Stimulated activated naive B cell treated with anti-CD40 and anti-IgM and Interleukin-4, amounts not matched to agents 10 μg/mL and 1 μg/mL and 100 μg/mL, for 72 hours (primary cell): Measurements from ENCODE around the gene GTF2H1.
"Not testable (repeated sequence)": the region's sequence is repeated elsewhere in the genome, so short reads cannot be mapped to it uniquely, and the experiment has no call there.

Source experiments
- ATAC-seq, 2 donors: fragments of 150-1000 bp; cut with Tn5 transposase; replicated peaks; 2 replicates each; pipeline ENCODE4 v1.10.0; 2021; ENCODE audit warnings: moderate library complexity in 1 of 2
- DNase-seq: peaks from one replicate; pipeline ENCODE4 v3.0.0; 2021
- H3K27ac Mint-ChIP-seq: one replicate; pipeline ENCODE4 v1.8.0; 2022; ENCODE audit warnings: mild to moderate bottlenecking, mixed read lengths
- H3K27me3 Mint-ChIP-seq, 2 donors: one replicate each; pipeline ENCODE4 v1.8.0; 2022; ENCODE audit warnings: mixed read lengths in 2 of 2
- H3K36me3 Mint-ChIP-seq, 2 donors: one replicate each; pipeline ENCODE4 v1.8.0; 2022; ENCODE audit warnings: mixed read lengths in 2 of 2, mild to moderate bottlenecking in 1 of 2
- H3K4me1 Mint-ChIP-seq, 2 donors: one replicate each; pipeline ENCODE4 v1.8.0; 2022; ENCODE audit warnings: mixed read lengths in 2 of 2, mild to moderate bottlenecking in 1 of 2
- H3K4me3 Mint-ChIP-seq, 2 donors: one replicate each; pipeline ENCODE4 v1.8.0; 2022; ENCODE audit warnings: mild to moderate bottlenecking in 2 of 2, mixed read lengths in 2 of 2, moderate library complexity in 1 of 2
- H3K9me3 Mint-ChIP-seq, 2 donors: one replicate each; pipeline ENCODE4 v1.8.0; 2022; ENCODE audit warnings: mixed read lengths in 2 of 2, mild to moderate bottlenecking in 1 of 2

The GTF2H1 gene

GRCh38 chr11:18310800-18311340, 11.5 kb upstream of the GTF2H1 start:
- no peak for DNase-seq
- H3K27me3 Mint-ChIP-seq = no peaks in the 10 kb centered on the region
- peak overlapping the region; percentile 90 for H3K27ac Mint-ChIP-seq
- no peaks in the 10 kb centered on the region for H3K9me3 Mint-ChIP-seq
- H3K4me3 Mint-ChIP-seq = peak overlapping the region; percentile 29 to 59
- peaks cover 22 to 29% of the 10 kb centered on the region in 2 donors for H3K4me1 Mint-ChIP-seq
- peaks cover 35 to 44% of the 10 kb centered on the region in 2 donors for H3K36me3 Mint-ChIP-seq
- peak; percentile 89 to 92 for ATAC-seq

- Mint-ChIP-seq H3K4me1 (peaks cover 23 to 29% of the 10 kb centered on the region in 2 donors), H3K36me3 (peaks cover 24 to 37% of the 10 kb centered on the region in 2 donors), H3K27ac (peak overlapping the region; percentile 31), H3K4me3 (peak overlapping the region in 1 of 2 donors; percentile 35), H3K9me3 (no peaks in the 10 kb centered on the region), H3K27me3 (no peaks in the 10 kb centered on the region)
- ATAC-seq = no peak
- no peak for DNase-seq
Measured at GRCh38 chr11:18312012-18312411, 10.4 kb upstream of the GTF2H1 start.

DNA sequence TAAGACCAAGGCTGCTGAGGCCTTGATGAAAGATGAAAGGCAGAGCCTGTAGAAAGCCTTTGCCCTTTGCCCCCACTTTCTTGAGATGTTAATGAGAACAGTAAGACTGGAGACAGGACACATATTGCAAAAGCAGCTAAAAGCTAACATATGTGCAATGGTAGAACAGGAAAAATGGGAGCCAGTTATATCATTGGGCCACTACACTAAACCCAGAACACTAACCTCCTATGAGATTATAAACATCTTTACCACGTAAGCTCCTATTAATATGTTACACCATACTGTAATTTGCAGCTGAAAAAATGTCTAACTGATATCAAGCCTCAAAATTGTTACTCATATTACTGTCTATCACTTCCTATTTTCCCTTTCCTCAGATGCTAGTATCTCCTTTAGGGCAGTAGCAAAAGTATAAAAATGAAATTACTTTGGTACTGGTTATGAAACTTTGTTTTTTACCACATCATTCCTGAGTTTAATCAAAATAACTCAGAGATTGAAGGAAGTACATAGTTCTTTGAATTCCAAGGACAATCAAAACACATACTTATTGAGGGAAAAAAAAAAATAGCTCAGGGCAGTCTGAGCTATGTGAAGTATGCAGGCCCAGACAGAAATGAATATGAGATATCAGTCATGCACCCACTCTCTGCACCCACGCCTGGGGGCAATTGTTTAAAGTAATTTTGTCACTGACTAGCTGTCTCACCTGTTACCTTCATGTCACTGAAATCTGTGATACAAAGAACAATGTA, 9.5 kb upstream of the GTF2H1 start:
- peak; percentile 51 to 61 for ATAC-seq
- peaks cover 31 to 42% of the 10 kb centered on the region in 2 donors for H3K36me3 Mint-ChIP-seq
- no peaks in the 10 kb centered on the region for H3K9me3 Mint-ChIP-seq
- H3K4me3 Mint-ChIP-seq = no peak overlapping the region
- H3K4me1 Mint-ChIP-seq = peaks cover 23 to 29% of the 10 kb centered on the region in 2 donors
- no peaks in the 10 kb centered on the region for H3K27me3 Mint-ChIP-seq
- H3K27ac Mint-ChIP-seq = peak overlapping the region; percentile 9
- no peak for DNase-seq

DNA sequence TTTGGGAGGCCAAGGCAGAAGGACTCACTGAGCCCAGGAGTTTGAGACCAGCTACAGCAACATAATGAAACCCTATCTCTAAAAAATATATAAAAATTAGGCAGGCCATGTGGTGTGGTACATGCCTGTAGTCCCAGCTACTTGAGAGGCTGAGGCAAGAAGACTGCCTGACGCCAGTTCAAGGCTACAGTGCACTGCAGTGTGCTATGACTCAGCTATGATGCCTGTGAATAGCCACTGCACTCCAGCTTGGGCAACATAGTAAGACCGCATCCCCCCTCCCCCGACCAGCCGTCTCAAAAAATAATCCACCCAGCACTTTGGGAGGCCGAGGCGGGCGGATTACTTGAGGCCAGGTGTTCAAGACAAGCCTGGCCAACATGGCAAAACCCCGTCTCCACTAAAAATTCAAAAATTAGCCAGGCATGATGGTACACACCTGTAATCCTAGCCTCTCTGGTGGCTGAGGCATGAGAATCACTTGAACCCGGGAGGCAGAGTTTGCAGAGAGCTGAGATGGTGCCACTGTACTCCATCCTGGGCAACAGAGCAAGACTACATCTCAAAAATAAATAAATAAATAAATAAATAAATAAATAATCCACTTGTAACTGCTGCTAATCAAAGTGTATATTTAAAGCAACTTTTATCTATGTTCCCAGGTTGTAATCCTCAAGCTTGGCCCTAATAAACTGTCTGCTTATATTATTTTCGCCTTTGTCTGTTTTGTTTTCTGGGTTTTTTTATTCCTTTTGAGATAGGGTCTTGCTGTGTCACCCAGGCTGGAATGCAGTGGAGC, 8.2 kb upstream of the GTF2H1 start:
- Mint-ChIP-seq H3K36me3 (peaks cover 28 to 46% of the 10 kb centered on the region in 2 donors), H3K9me3 (no peaks in the 10 kb centered on the region), H3K27me3 (no peaks in the 10 kb centered on the region), H3K4me1 (peaks cover 30 to 40% of the 10 kb centered on the region in 2 donors), H3K4me3 (no peak overlapping the region), H3K27ac (no peak overlapping the region)
- DNase-seq (no peak), ATAC-seq (no peak)

GRCh38 chr11:18314784-18315523, 7.4 kb upstream of the GTF2H1 start:
- no peaks in the 10 kb centered on the region for H3K27me3 Mint-ChIP-seq
- no peak overlapping the region for H3K4me3 Mint-ChIP-seq
- H3K9me3 Mint-ChIP-seq = no peaks in the 10 kb centered on the region
- ATAC-seq = no peak
- H3K27ac Mint-ChIP-seq = peak overlapping the region; percentile 71
- peaks cover 34 to 53% of the 10 kb centered on the region in 2 donors for H3K36me3 Mint-ChIP-seq
- DNase-seq = no peak
- peaks cover 38 to 48% of the 10 kb centered on the region in 2 donors for H3K4me1 Mint-ChIP-seq

DNA sequence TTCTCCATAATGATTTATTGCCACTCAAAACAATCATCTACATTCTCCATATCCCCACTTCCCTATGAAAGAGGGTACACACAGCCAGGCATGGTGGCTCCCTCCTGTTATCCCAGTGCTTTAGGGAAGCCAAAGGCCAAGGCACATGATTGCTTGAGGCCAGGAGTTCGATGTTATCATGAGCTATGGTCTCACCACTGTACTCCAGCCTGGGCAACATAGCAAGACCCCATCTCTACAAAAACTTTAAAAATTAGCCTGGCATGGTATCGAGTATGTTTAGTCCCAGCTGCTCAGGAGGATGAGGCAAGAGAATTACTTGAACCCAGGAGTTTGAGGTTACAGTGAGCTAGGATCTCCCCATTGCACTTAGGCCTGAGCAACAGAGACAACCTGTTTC, 6.5 kb upstream of the GTF2H1 start:
- no peak for DNase-seq
- no peak for ATAC-seq
- Mint-ChIP-seq H3K4me1 (peaks cover 36 to 52% of the 10 kb centered on the region in 2 donors), H3K4me3 (no peak overlapping the region), H3K27me3 (no peaks in the 10 kb centered on the region), H3K9me3 (no peaks in the 10 kb centered on the region), H3K27ac (no peak overlapping the region), H3K36me3 (peaks cover 30 to 49% of the 10 kb centered on the region in 2 donors)

DNA sequence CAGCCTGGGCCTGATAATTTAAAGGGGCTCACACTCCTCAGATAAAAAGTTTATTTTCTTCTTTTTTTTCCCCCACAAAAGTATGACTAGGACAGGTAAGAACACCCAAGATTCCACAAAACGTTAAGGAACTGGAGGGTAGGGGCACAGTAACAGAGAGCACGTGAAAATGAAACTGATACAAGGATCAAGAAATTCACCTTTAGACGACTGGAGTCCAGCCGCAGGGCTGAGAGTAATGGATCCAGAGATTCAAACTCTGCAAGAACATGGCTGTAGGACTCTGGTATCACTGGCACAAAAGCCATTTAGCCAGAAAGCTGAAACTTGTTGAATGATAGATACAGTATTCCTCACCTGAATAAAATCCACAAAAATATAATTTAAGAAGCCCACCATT, 4.8 kb upstream of the GTF2H1 start:
- DNase-seq = no peak
- H3K4me1 Mint-ChIP-seq = peaks cover 35 to 43% of the 10 kb centered on the region in 2 donors

DNA sequence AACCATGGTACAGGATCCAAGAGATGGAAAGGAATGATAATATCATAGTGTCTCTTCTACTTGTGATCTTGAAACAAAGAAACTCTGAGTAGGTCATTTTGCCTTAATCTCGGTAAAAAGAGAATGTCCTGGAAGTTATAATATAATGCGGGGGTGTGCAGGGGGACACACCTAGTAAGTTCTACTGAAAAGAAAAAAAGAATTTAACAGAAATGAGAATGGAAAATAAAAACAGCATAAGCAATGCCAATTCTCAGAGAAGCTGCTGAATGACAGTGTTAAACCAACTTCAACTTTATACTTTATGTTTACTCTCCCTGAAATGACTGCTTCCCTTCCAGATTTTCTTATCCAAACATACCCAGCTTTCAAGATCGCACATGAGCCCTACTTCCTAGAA, 2.5 kb upstream of the GTF2H1 start:
- Mint-ChIP-seq H3K27me3 (no peaks in the 10 kb centered on the region), H3K9me3 (no peaks in the 10 kb centered on the region), H3K4me3 (peak overlapping the region; percentile 45 to 76), H3K27ac (no peak overlapping the region), H3K36me3 (peaks cover 23 to 40% of the 10 kb centered on the region in 2 donors), H3K4me1 (peaks cover 34 to 54% of the 10 kb centered on the region in 2 donors)
- DNase-seq = no peak
- no peak for ATAC-seq

More for the DNA sequence above, 4.8 kb upstream of the GTF2H1 start:
- H3K27ac Mint-ChIP-seq = no peak overlapping the region
- no peaks in the 10 kb centered on the region for H3K27me3 Mint-ChIP-seq
- H3K4me3 Mint-ChIP-seq = no peak overlapping the region
- no peak for ATAC-seq
- no peaks in the 10 kb centered on the region for H3K9me3 Mint-ChIP-seq
- peaks cover 23 to 40% of the 10 kb centered on the region in 2 donors for H3K36me3 Mint-ChIP-seq

DNA sequence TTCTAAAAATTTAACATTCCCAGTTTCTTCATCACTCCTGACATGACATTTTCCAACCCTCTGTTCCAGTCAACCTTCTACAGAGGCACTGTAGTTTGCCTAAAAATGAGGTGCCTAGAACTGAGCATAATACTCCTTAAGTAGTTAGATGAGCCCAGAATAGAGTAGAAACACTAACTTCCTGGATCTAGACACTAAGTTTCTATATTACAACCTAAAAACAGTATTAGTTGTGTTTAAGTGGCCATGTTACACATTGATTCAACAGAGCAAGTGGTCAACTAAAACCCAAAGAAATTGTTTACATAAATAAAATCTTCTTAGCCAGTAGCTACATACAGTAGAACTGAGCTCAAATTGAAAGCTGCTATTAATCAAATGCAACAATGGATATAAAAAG, 1.8 kb upstream of the GTF2H1 start:
- peak overlapping the region; percentile 66 for H3K27ac Mint-ChIP-seq
- H3K9me3 Mint-ChIP-seq = no peaks in the 10 kb centered on the region
- peaks cover 29 to 42% of the 10 kb centered on the region in 2 donors for H3K36me3 Mint-ChIP-seq
- no peak for ATAC-seq
- H3K4me1 Mint-ChIP-seq = peaks cover 39 to 61% of the 10 kb centered on the region in 2 donors
- no peak for DNase-seq
- H3K4me3 Mint-ChIP-seq = peak overlapping the region; percentile 68 to 76
- H3K27me3 Mint-ChIP-seq = no peaks in the 10 kb centered on the region

- Mint-ChIP-seq H3K9me3 (no peaks in the 10 kb centered on the region), H3K4me1 (peaks cover 38 to 62% of the 10 kb centered on the region in 2 donors), H3K36me3 (peaks cover 31 to 40% of the 10 kb centered on the region in 2 donors), H3K27me3 (no peaks in the 10 kb centered on the region), H3K4me3 (peak overlapping the region; percentile 99), H3K27ac (peak overlapping the region; percentile 100)
- no peak for DNase-seq
- peak; percentile 22 to 24 for ATAC-seq
Measured at GRCh38 chr11:18321578-18321968, 794 bp upstream of the GTF2H1 start.

DNA sequence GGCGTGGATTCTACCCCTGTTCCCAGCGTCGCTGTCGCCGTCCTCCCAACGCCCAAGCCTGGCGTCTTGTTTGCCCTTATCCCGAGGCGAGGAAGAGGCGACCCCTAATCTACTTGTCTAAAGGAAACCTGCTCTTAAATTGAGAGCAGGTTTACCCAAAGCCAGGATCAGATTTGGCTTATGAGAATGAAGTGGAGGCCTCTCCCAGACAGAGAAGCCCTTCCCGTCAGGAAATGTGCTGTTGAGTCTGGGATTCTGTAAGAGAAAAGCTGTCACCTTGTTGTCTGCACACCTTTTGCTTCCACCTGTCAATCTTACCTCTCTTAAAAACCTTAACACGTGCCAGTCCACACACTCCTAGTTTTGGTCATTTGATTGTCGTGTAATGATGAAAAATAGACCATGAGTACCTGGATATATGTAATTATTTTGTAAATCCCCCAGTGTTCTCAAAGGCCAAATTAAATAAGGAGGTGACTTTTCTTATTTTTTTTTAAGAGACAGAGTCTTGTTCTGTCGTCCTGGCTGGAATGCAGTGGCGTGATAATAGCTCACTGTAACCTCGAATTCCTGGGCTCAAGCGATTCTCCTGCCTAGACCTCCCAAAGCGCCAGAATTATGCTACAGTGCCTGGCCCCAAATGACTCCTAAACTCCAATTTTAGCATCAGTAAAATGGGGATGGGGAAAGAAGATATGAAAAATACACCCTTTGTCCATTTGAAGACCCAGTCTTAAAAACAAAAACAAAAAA, 627 bp downstream of the GTF2H1 start:
- no peaks in the 10 kb centered on the region for H3K9me3 Mint-ChIP-seq
- DNase-seq (no peak), ATAC-seq (no peak)
- H3K27me3 Mint-ChIP-seq = no peaks in the 10 kb centered on the region
- H3K4me3 Mint-ChIP-seq = peak overlapping the region; percentile 99
- peak overlapping the region; percentile 100 for H3K27ac Mint-ChIP-seq
- peaks cover 38 to 61% of the 10 kb centered on the region in 2 donors for H3K4me1 Mint-ChIP-seq
- peaks cover 25 to 41% of the 10 kb centered on the region in 2 donors for H3K36me3 Mint-ChIP-seq

GRCh38 chr11:18323881-18324280, 1.5 kb downstream of the GTF2H1 start:
- DNase-seq, H3K9me3 Mint-ChIP-seq, H3K27me3 Mint-ChIP-seq, ATAC-seq: not testable (repeated sequence)
- H3K27ac Mint-ChIP-seq = peak overlapping the region; percentile 100
- H3K4me1 Mint-ChIP-seq = peaks cover 34 to 58% of the 10 kb centered on the region in 2 donors
- H3K36me3 Mint-ChIP-seq = peaks cover 28 to 33% of the 10 kb centered on the region in 2 donors
- H3K4me3 Mint-ChIP-seq = peak overlapping the region; percentile 99

GRCh38 chr11:18324381-18324780, 2.0 kb downstream of the GTF2H1 start:
- Mint-ChIP-seq H3K9me3 (no peaks in the 10 kb centered on the region), H3K27me3 (no peaks in the 10 kb centered on the region), H3K4me1 (peaks cover 32 to 58% of the 10 kb centered on the region in 2 donors), H3K27ac (peak overlapping the region; percentile 26), H3K36me3 (peaks cover 25 to 32% of the 10 kb centered on the region in 2 donors), H3K4me3 (peak overlapping the region; percentile 99)
- no peak for DNase-seq
- ATAC-seq = no peak
